ENCODE measurements around the gene TMX4.
A peak's percentile ranks its signal among the peaks of the same experiment; 100 is the strongest.

Gene TMX4

GRCh38 chr20:8018958-8019245 is 659 bp downstream of the TMX4 start:
- peak; percentile 41 to 83 (median 52) for DNase-seq

GRCh38 chr20:8012724-8013123 is 6.8 kb downstream of the TMX4 start:
- no peak for DNase-seq

- no peak for DNase-seq
These were observed 10.8 kb downstream of the TMX4 start for GRCh38 chr20:8008733-8009132.

GRCh38 chr20:8007490-8007889 is 12.1 kb downstream of the TMX4 start:
- DNase-seq, result no peak

GRCh38 chr20:8005575-8006366 is 13.8 kb downstream of the TMX4 start:
- no peak for DNase-seq

- no peak for DNase-seq
These were observed 14.5 kb downstream of the TMX4 start for GRCh38 chr20:8005033-8005432.

- no peak for DNase-seq
These were observed 17.5 kb downstream of the TMX4 start for GRCh38 chr20:8002056-8002455.

GRCh38 chr20:8000796-8001195 is 18.8 kb downstream of the TMX4 start:
- no peak for DNase-seq

- DNase-seq, result no peak
These were observed 22.7 kb downstream of the TMX4 start for GRCh38 chr20:7996898-7997297.

- no peak for DNase-seq
These were observed 24.8 kb downstream of the TMX4 start for GRCh38 chr20:7994809-7995208.

- no peak for DNase-seq
These were observed 25.9 kb downstream of the TMX4 start for GRCh38 chr20:7993703-7994102.

GRCh38 chr20:7993238-7993637 is 26.3 kb downstream of the TMX4 start:
- DNase-seq, result no peak

- DNase-seq, result no peak
These were observed 29.2 kb downstream of the TMX4 start for GRCh38 chr20:7990385-7990784.

GRCh38 chr20:7989379-7989778 is 30.2 kb downstream of the TMX4 start:
- no peak for DNase-seq

- no peak for DNase-seq
These were observed 33.6 kb downstream of the TMX4 start for GRCh38 chr20:7985916-7986315.

- DNase-seq, result no peak
These were observed 35.4 kb downstream of the TMX4 start for GRCh38 chr20:7984192-7984591.

GRCh38 chr20:7981374-7981773 is 38.2 kb downstream of the TMX4 start:
- DNase-seq, result no peak

- DNase-seq, result peak in 1 of 5 experiments; percentile 59
These were observed 39.1 kb downstream of the TMX4 start for GRCh38 chr20:7980332-7981046.

GRCh38 chr20:7977709-7978108 is 41.9 kb downstream of the TMX4 start:
- no peak for DNase-seq

GRCh38 chr20:7975851-7976414 is 43.6 kb downstream of the TMX4 start:
- DNase-seq, result no peak

GRCh38 chr20:7974785-7975435 is 44.7 kb downstream of the TMX4 start:
- DNase-seq, result no peak

- no peak for DNase-seq
These were observed 47.9 kb downstream of the TMX4 start for GRCh38 chr20:7971536-7972280.
